WTC11 (cell line): ENCODE measurements around the gene THAP6. TPM values are rescaled to one million over a fixed set of nuclear protein-coding genes. Genes with fewer than 3 reads are reported as not detected.
"Not testable (repeated sequence)": the region's sequence is repeated elsewhere in the genome, so short reads cannot be mapped to it uniquely, and the experiment has no call there.

ENCODE experiments used
- ATAC-seq: fragments of 200-7000 bp; cut with Tn5 transposase; 2 replicates; pipeline ENCODE4 v1.10.0; 2021; ENCODE audit warnings: mild to moderate bottlenecking, moderate library complexity
- CTCF ChIA-PET: fragments of 300-600 bp; sonication (Branson Sonifier 250); formaldehyde crosslinking; loops from one replicate; lab custom pipeline; 2021; ENCODE audit warnings: antibody characterized with exemption; lab: Charles Lee
- POLR2A ChIA-PET: fragments of 350-600 bp; sonication (Branson Sonifier 250); formaldehyde crosslinking; loops from one replicate; lab custom pipeline; 2021; ENCODE audit warnings: antibody characterized with exemption; lab: Charles Lee
- DNase-seq: peaks from one replicate; pipeline ENCODE4 v3.0.0; 2021; ENCODE audit warnings: low spot score
- H3K27ac Mint-ChIP-seq: 2 replicates; pipeline ENCODE4 v1.8.0; 2021; ENCODE audit warnings: mixed read lengths
- H3K27me3 Mint-ChIP-seq: 2 replicates; pipeline ENCODE4 v1.8.0; 2021; ENCODE audit warnings: low read depth, mild to moderate bottlenecking, moderate library complexity, mixed read lengths
- H3K36me3 Mint-ChIP-seq: 2 replicates; pipeline ENCODE4 v1.8.0; 2021; ENCODE audit warnings: mixed read lengths
- H3K4me1 Mint-ChIP-seq: 2 replicates; pipeline ENCODE4 v1.8.0; 2022; ENCODE audit warnings: mixed read lengths
- H3K4me3 Mint-ChIP-seq: 2 replicates; pipeline ENCODE4 v1.8.0; 2021; ENCODE audit warnings: mild to moderate bottlenecking, moderate library complexity, mixed read lengths
- H3K9me3 Mint-ChIP-seq: 2 replicates; pipeline ENCODE4 v1.8.0; 2021; ENCODE audit warnings: mixed read lengths
- ATF2 ChIP-seq: sonication (generic); formaldehyde crosslinking; IDR thresholded peaks from 2 replicates; pipeline ENCODE4 v1.8.1; 2022; ENCODE audit warnings: low read depth, missing genetic modification reagents, borderline replicate concordance
- E2F5 ChIP-seq: sonication (generic); formaldehyde crosslinking; IDR thresholded peaks from 2 replicates; pipeline ENCODE4 v1.8.1; 2022; ENCODE audit warnings: mild to moderate bottlenecking, moderate library complexity, missing genetic modification reagents
- JUN ChIP-seq: sonication (generic); formaldehyde crosslinking; IDR thresholded peaks from 2 replicates; pipeline ENCODE4 v1.8.0; 2023; ENCODE audit warnings: mild to moderate bottlenecking, missing genetic modification reagents
- SMAD3 ChIP-seq: sonication (generic); formaldehyde crosslinking; IDR thresholded peaks from 2 replicates; pipeline ENCODE4 v1.8.0; 2022; ENCODE audit warnings: missing genetic modification reagents, mild to moderate bottlenecking, borderline replicate concordance
- ZNF263 ChIP-seq: sonication (generic); formaldehyde crosslinking; IDR thresholded peaks from 2 replicates; pipeline ENCODE4 v1.8.1; 2022; ENCODE audit warnings: low read depth, mild to moderate bottlenecking, moderate library complexity, missing genetic modification reagents
- ZNF281 ChIP-seq: sonication (generic); formaldehyde crosslinking; IDR thresholded peaks from 2 replicates; pipeline ENCODE4 v1.8.0; 2023; ENCODE audit warnings: mild to moderate bottlenecking, missing genetic modification reagents
- ZSCAN18 ChIP-seq: fragments of 250-450 bp; sonication (Bioruptor Pico); IDR thresholded peaks from 2 replicates; pipeline ENCODE4 v2.1.2; 2022; ENCODE audit warnings: mild to moderate bottlenecking, moderate library complexity
- total RNA-seq: library from RNA; stranded (reverse); gene quantifications from 3 replicates; pipeline ENCODE4 v1.2.3, GENCODE V29; 2021

THAP6 gene
- total RNA-seq, 1 experiment from 2014 or later: 13.3 TPM

- no peak for TF ChIP-seq ZNF281 (CRISPR knock-in tag)
These were observed 13.2 kb downstream of the THAP6 start (continued) for GRCh38 chr4:75527482-75527881.

GRCh38 chr4:75530556-75531322, 16.5 kb downstream of the THAP6 start:
- no peak for ATAC-seq
- H3K27me3 Mint-ChIP-seq: no peaks in the 10 kb centered on the region; the same call in 1 of the 2 replicates
- POLR2A ChIA-PET: interaction anchor here (1.2 kb wide), 1 partner anchor 16 kb away, joined by 3 read pairs; the partner anchor contains the start of genes RCHY1 and THAP6
- H3K27ac Mint-ChIP-seq: no peak overlapping the region
- H3K4me1 Mint-ChIP-seq: no peaks in the 10 kb centered on the region
- TF ChIP-seq SMAD3 (CRISPR knock-in tag) (no peak), ATF2 (no peak), ZNF263 (no peak), JUN (CRISPR knock-in tag) (no peak), E2F5 (no peak), ZSCAN18 (CRISPR knock-in tag) (no peak)
- TF ChIP-seq, all 79 proteins: peak for 0
- DNase-seq: no peak
- no peak overlapping the region for H3K4me3 Mint-ChIP-seq
- CTCF ChIA-PET: no interaction called here
- H3K9me3 Mint-ChIP-seq: peaks cover 38% of the 10 kb centered on the region
- H3K36me3 Mint-ChIP-seq: peaks cover 65% of the 10 kb centered on the region

- CTCF ChIA-PET, DNase-seq, H3K4me1 Mint-ChIP-seq, H3K27ac Mint-ChIP-seq, ATAC-seq, H3K4me3 Mint-ChIP-seq, H3K27me3 Mint-ChIP-seq: not testable (repeated sequence)
- POLR2A ChIA-PET: interaction anchor here (1.2 kb wide), 1 partner anchor 17 kb away, joined by 3 read pairs; the partner anchor contains the start of genes RCHY1 and THAP6
- Mint-ChIP-seq H3K9me3 (peaks cover 38% of the 10 kb centered on the region), H3K36me3 (peaks cover 59% of the 10 kb centered on the region)
These were observed 17.4 kb downstream of the THAP6 start for GRCh38 chr4:75531536-75532143.

- Mint-ChIP-seq H3K9me3 (peaks cover 38% of the 10 kb centered on the region), H3K36me3 (peaks cover 45% of the 10 kb centered on the region)
These were observed 19.1 kb downstream of the THAP6 start for GRCh38 chr4:75533339-75533887.

GRCh38 chr4:75533926-75534325, 19.7 kb downstream of the THAP6 start:
- CTCF ChIA-PET, H3K4me1 Mint-ChIP-seq, H3K4me3 Mint-ChIP-seq, H3K27ac Mint-ChIP-seq, ATAC-seq, H3K27me3 Mint-ChIP-seq, POLR2A ChIA-PET, DNase-seq: not testable (repeated sequence)
- H3K36me3 Mint-ChIP-seq: peaks cover 45% of the 10 kb centered on the region
- H3K9me3 Mint-ChIP-seq: peaks cover 38% of the 10 kb centered on the region

More at GRCh38 chr4:75533339-75533887, 19.1 kb downstream of the THAP6 start:
- POLR2A ChIA-PET, DNase-seq, H3K4me3 Mint-ChIP-seq, H3K27ac Mint-ChIP-seq, H3K4me1 Mint-ChIP-seq, H3K27me3 Mint-ChIP-seq, ATAC-seq, CTCF ChIA-PET: not testable (repeated sequence)

- POLR2A ChIA-PET, H3K4me3 Mint-ChIP-seq, H3K27me3 Mint-ChIP-seq, DNase-seq, CTCF ChIA-PET, H3K4me1 Mint-ChIP-seq, H3K27ac Mint-ChIP-seq, ATAC-seq: not testable (repeated sequence)
- Mint-ChIP-seq H3K9me3 (peaks cover 19% of the 10 kb centered on the region), H3K36me3 (peaks cover 21% of the 10 kb centered on the region)
These were observed 23.0 kb downstream of the THAP6 start for GRCh38 chr4:75537308-75537707.
